ENCODE results near the gene CNEP1R1.
"Not testable (repeated sequence)": the region's sequence is repeated elsewhere in the genome, so short reads cannot be mapped to it uniquely, and the experiment has no call there.

CNEP1R1 gene, protein sequence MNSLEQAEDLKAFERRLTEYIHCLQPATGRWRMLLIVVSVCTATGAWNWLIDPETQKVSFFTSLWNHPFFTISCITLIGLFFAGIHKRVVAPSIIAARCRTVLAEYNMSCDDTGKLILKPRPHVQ

DNA sequence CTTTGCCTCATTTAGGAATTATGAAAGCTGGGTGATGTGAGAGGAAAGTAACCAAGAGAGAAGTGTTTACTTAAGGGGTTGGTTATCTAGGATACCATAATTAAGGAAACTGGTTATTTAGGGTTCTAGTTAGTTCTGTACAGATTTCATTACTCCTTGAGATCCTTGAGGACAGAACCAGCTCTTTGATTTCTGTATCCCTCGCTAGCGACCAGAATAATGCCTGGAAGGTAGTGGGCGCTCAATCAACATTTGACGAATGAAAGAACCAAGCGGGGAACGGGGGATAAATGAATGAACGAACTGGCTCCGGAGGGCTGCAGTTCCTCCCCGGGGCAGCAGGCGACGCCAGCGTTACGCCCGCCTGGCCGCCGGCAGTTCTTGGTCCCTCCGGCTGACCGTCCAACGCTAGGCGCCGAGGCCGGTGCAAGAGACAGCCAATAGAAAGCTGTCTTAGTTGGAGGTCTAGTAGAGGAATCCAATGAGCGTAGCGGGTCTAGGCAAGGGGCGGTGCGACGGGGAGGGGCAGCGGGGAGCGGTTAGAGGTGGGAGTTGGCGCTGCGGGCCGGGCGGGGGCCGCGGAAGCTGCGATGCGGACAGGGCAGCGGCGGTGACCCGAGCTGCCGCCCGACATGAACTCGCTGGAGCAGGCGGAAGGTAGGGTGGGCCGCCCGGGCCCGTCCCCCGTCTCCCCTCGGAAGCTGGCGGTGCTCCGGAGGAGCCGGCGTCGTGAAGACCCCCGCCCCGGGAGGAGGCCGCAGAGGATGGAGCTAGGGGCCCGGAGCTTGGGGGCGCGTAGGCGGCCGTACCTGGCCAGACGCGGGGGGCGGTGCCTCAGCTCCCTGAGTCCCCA, at the start of gene CNEP1R1:
TSS of gene CNEP1R1 (plus strand) at position 542 of the 853 bp plus-strand sequence. CDS start at position 633, 91 bp downstream.
- DNase-seq (ENCODE audit: low spot score) = peak; percentile 94

DNA sequence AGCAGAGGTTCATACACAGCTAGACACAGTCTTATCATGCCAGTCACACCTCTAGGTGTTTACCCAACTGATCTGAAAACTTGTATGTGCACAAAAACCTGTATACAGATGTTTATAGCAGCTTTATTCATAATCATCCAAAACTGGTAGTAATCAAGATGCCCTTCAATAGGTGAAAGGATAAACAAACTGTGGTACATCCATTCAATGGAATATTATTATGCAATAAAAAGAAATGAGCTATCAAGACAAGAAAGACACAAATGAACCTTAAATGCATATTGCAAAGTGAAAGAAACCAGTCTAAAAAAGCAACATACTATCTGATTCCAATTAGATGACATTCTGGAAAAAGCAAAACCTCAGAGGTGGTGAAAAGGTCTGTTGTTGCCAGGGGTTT, 47.6 kb upstream of the CNEP1R1 start:
- no peak for DNase-seq (ENCODE audit: low spot score)

DNA sequence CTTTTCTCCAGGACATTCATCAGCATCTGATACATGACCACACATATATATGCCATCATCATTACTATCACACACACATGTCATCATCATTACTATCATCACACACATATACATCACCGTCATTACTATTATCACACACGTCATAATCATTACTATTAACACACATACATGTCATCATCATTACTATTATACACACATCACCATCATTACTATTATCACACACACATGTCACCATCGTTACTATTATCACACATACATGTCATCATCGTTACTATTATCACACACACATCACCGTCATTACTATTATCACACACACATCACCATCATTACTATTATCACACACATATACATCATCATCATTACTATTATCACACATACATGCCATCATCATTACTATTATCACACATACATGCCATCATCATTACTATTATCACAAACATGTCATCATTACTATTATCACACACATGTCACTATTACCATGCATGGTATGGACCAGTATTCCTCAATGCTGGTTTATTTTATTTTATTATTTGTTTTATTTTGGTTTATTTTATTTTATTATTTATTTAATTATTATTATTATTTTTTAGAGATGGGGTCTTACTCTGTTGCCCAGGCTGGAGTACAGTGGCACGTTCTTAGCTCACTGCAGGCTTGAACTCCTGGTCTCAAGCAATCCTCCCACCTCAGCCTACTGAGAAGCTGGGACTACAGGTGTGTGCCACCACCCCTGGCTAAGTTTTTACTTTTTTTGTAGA, 46.3 kb upstream of the CNEP1R1 start:
- no peak for DNase-seq (ENCODE audit: low spot score)

DNA sequence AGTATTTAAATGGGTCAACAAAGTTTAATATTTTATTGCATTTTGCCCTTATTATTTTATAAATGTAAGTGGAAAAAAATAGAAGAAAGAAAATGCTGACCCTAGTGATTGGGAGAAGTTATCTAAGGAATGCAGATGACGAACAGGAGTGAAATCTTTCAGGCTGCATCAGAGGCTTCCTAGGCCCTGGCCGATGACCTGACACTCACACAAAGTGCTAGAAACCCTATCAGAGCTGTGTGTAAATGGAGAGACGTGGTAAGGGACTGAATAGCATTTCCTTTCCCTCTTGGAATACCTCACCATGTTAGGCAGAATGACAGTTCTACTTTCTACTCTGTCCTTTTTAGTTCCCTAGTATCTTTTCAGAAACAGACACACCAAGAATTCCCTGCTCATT, 44.9 kb upstream of the CNEP1R1 start:
- no peak for DNase-seq (ENCODE audit: low spot score)

DNA sequence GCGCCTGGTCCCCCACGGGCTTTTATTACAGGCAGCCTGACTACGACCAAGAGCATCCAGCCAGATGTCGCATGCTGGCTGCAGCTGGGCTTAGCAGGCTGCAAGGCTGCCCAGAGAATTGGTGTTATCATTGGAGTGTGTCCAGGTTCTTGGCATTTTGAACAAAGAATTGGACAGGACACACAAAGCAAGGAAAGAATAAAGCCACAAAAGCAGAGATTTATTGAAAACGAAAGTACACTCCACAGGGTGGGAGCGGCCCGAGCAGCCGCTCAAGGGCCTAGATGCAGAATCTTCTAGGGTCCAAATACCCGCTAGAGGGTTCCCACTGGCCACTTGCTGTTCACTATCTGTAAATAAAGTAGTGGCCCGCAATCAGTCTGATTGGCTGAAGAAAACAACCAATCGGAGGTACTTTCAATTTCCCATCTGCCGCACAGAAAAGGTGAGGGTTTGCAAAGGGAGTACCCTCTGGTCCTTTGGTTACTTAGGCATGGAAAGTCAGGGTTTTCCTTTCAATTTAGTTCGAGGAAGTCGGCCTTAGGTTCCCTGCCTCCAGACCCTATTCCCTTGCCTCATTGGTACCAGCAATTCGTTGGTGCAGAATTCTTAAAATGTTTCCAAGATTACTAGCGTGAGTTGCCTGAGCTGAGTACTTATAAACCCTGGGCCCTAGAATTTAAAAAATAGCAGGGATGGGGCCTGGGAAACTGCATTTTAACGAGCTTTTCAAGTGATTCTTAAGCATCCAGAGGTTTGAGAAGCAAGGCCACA, 38.5 kb upstream of the CNEP1R1 start:
- DNase-seq (ENCODE audit: low spot score) = no peak

DNA sequence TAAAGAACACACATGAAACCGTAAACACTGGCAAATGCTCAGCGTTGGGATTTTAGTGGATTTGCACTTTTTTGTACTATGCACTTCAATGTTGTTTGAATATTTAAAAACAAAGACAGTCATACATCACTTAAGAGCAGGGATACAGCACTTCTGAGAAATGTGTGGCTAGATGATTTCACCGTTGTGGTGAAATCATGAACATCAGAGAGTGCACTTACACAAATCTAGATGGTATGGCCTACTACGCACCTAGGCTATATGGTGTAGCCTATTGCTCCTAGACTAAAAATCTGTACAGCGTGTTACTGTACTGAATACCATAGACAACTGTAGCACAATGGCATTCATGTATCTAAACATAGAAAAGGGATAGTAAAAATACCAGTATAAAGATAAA, 37.6 kb upstream of the CNEP1R1 start:
- DNase-seq (ENCODE audit: low spot score) = no peak

DNA sequence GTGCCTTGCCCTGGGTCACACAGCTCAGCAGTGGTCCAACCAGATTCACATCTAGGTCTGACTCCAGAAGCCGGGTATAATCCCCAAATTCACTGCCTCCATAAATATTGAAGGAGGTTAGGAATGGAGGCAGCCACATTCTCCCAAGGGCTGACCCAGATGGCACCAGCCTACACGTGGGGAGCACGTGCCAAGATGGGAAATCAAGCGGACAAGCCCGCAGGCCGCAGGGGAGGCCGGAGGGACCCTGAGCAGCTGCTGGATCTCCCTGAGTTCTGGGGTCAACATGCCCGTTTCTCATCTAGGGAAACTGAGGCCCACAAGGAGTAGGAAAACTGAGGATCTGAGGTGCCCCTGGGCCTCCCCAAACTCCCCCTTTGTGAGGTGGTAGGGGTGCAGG, 32.2 kb upstream of the CNEP1R1 start:
- DNase-seq (ENCODE audit: low spot score) = no peak

DNA sequence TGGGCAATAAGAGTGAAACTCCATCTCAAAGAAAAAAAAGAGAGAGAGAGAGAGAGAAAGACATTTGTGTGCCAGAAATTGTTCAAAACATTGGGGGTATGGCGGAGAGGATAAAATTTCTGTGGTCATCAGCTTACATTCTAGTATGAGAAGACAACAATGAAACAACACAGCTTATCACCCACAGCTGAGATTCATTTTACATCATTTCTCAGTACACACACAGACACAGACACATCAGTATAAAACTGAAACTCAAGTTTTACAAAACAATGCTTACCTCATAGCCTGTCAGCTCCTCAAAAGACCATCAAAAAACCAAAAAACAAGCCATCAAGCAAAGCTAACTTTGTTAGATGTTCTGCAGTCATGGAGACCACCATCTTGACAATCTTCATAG, 31.4 kb upstream of the CNEP1R1 start:
- no peak for DNase-seq (ENCODE audit: low spot score)

DNA sequence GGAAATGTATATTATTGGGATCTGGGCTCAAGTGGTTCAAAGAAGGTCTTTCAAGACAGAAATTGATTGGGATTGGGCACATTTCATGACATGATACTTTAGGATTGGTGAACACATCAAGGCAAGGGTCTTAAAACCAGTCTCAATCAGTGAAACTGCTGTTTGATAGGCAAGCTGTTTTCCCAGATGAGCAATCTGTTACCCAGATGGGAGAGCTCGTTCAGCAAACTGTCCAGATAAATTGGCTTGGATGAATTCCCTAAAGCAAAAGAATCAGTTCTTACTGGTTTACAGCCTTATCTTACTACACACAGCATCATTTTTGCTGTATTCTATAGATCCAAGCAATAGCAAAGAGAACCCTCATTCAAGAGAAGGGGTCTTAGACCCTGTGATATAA, 31.0 kb upstream of the CNEP1R1 start:
- DNase-seq (ENCODE audit: low spot score) = no peak

DNA sequence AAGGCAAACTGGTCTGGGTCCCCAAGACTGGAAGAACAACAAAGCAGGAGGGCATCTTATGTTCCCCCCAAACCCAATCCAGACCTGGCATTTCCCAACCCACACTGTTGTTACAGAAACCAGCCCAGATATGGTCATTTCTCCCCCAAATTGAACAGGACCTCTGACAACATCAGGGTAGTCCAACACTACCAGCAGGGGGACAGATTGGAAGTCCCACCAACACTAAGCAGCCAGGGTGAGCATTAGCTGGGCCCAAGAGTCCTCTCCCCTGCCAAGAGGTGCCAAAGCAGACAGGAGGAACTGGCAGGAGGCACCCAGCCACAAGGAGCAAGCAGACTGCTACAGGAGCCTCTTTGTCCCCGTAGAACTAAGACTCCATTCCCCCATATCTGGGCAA, 29.3 kb upstream of the CNEP1R1 start:
- DNase-seq (ENCODE audit: low spot score) = no peak

DNA sequence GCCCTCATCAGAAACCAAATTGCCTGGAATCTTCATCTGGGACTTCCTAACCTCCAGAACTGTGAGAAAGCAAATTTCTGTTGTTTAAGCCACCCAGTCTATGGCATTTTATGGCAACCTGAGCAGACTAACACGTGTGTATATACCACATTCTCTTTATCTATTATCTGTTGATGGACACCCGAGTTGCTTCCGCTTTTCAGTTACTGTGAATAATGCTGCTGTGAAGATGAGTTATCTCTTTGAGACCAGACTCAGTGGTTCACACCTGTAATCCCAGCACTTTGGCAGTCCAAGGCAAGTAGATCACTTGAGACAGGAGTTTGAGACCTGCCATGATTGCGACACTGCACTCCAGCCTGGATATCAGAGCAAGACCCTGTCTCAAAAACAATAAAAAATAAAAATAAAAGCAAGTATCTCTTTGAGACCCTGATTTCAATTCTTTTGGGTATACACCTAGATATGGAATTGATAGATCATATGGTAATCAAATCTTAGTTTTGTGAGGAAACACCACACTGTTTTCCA, 27.2 kb upstream of the CNEP1R1 start:
- DNase-seq (ENCODE audit: low spot score) = no peak

DNA sequence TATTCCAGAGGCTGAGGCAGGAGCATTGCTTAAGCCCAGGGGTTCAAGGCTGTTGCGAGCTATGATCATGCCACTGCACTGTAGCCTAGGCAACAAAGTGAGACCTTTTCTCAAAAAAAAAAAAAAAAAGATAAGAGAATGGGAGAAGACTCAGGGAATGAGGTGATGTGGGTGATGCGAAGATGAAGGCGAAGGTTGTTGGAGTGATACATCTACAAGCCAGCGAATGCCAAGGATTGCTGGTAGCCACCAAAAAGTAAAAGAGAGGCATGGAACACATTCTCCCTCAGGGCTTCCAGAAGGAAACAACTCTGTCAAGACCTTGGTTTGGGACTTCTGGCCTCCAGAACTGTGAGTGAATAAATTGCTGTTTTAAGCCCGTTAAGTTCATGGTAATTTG, 26.0 kb upstream of the CNEP1R1 start:
- no peak for DNase-seq (ENCODE audit: low spot score)

DNA sequence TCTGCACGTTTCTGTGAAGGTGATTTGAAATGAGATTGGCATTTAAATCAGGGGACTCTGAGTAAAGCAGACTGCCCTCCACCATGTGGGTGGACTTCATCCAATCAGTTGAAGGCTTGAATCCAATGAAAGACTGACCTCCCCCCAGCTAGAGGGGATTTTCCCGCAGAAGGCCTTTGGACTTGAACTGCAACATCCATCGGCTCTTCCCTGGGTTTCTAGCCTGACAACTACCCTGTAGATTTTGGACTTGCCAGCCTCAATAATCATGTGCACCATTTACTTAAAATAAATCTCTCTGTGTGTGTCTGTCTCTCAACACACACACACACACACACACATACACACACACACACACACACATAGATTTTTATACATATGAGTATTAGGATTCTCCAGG, 23.9 kb upstream of the CNEP1R1 start:
- DNase-seq (ENCODE audit: low spot score) = no peak

DNA sequence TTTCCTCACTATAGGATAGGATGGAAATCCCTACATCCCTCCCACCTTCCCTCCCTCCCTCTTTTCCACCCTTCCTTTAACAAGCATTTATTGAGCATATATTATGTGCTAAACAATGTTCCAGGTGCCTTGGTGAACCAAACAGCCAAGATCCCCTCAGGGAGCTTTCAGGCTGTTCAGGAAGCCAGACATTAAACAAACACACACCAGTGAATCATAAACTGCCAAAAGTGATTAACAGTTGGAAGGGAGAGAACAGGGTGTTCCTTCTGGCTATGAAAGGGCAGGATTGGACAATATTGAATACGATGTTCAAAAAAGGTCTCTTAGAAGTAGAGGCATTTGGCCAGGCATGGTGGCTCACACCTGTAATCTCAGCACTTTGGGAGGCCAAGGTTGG, 22.8 kb upstream of the CNEP1R1 start:
- DNase-seq (ENCODE audit: low spot score) = no peak

DNA sequence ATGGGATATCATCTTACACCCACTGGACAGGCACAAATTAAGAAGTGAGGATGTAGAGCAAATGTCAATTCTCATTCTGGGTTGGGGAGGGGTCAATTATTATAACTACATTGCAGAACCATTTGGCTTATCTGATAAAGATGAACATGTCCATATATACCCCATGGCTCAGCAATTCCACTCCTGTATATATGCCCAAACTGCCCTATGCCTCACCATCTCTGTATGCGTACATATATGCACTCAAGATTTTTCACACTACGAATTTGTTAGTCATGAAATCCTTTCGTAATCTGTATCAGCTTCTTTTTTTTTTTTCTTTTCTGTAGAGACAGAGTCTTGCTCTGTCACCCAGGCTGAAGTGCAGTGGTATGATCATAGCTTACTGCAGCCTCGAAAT, 20.8 kb upstream of the CNEP1R1 start:
- DNase-seq (ENCODE audit: low spot score) = no peak

DNA sequence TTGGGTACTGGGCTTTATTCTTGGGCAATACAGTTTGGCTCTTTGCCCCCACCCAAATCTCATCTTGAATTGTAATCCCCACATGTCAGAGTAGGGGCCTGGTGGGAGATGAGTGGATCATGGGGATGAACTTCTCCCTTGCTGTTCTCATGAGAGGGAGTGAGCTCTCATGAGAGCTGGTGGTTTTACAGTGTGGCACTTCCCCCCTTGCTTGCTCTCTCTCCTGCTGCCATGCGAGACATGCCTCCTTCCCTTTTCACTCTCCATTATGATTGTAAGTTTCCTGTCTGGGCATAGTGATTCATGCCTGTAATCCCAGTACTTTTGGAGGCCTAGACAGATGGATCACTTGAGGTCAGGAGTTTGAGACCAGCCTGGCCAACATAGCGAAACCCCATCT, 18.1 kb upstream of the CNEP1R1 start:
- DNase-seq (ENCODE audit: low spot score) = no peak

DNA sequence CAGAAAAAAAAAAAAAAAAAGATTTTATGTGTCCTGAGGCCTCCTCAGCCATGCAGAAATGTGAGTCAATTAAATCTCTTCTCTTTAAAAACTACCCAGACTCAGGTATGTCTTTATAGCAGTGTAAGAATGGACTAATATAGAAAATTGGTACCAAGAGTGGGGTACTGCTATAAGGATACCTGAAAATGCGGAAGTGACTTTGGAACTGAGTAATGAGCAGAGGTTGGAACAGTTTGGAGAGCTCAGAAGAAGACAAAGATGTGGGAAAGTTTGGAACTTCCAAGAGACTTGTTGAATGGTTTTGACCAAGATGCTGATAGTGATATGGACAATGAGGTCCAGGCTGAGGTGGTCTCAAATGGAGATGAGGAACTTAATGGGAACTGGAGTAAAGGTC, 17.3 kb upstream of the CNEP1R1 start:
- DNase-seq (ENCODE audit: low spot score) = no peak

DNA sequence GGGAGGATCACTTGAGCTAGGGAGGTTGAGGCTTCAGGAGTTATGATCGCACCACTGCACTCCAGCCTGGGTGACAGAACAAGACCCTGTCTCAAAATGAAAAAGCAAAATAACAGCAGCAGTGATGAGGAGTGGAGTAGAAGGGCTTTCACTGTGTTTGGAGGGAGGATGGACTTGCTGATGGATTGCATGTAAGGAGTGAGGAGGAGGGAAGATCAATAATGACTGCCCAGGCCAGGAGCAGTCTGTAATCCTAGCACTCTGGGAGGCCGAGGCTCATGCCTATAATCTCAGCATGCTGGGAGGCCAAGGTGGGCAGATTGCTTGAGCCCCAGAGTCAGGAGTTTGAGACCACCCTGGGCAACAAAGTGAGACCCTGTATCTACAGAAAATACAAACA, 14.8 kb upstream of the CNEP1R1 start:
- no peak for DNase-seq (ENCODE audit: low spot score)

DNA sequence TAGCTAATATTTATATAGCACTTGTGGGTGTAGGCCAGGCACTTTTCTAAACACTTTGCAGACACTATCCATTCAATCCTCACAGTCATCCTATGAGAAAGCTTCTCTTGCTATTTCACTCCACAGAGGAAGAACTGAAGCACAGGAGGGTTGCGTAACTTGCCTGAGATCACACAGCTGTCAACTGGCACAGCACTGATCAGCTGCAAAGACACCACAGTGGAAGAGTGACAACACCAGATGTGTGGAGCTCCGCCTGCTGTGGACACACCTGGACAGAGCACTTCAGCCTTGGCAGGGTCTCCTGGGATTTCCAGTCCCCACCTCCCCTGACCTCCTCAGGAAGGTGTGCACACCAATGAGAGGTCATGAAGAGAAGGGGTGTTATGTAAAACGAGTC, 13.3 kb upstream of the CNEP1R1 start:
- DNase-seq (ENCODE audit: low spot score) = no peak

DNA sequence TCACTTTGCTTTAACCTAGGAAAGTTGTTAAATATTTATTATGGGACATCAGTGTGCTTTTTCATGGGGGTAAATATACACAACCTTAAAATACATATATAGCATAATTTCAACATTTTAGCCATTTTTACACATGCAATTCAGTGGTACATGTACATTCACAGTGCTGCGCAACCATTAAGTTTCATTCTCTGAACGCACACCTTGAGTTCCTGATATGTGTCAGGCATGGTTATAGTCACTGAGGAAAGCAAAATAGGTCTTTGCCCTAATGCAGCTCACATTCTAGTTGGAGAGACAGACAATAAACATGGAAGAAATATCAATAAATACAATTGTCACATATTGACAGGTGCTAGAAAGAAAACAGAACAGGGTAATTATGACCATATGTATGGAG, 12.8 kb upstream of the CNEP1R1 start:
- no peak for DNase-seq (ENCODE audit: low spot score)

DNA sequence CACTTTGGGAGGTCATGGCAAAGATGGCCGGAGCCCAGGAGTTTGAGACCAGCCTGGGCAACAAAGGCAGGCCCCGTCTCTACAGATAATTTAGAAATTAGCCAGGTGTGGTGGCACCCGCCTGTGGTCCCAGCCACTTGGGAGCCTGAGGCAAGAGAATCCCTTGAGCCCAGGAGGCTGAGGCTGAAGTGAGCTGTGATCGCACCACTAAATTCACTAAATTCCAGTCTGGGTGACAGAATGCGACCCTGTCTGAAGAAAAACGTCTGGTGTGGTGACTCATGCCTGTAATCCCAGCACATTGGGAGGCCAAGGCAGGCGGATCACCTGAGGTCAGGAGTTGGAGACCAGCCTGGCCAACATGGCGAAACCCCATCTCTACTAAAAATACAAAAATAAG, 10.8 kb upstream of the CNEP1R1 start:
- DNase-seq (ENCODE audit: low spot score) = not testable (repeated sequence)

DNA sequence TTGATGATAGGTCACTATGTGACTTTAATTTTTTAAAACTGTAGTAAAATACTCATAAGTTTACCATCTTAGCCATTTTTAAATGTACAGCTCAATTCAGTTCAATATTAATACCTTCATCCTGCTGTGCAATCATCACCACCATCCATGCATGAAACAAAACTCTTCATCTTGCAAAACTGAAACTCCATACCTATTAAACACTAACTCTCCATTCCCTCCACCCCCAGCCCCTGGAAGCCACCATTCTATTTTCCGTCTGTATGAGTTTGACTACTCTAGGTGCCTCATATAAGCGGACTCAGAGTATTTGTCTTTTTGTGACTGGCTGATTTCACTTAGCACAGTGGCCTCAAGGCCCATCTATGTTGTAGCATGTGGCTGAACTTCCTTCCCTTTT, 9.4 kb upstream of the CNEP1R1 start:
- DNase-seq (ENCODE audit: low spot score) = no peak

Measured in SW480 (cell line).